ENCODE measurements around the gene SETBP1. TPM values are rescaled to one million over a fixed set of nuclear protein-coding genes. Genes with fewer than 3 reads are reported as not detected.
A peak's percentile ranks its signal among the peaks of the same experiment; 100 is the strongest.

Gene SETBP1
- total and polyA plus RNA-seq, 4 donors: 1.3 to 85.0 (median 24.1) TPM

- DNase-seq (peak; percentile 63 to 82), ATAC-seq (ENCODE audit: low FRiP score) (peak; percentile 57)
- intact Hi-C loops (cut with DNase I): loop anchor here in 1 of 2 donors (5.0 kb wide), 1 partner anchor 62 kb away; the partner anchor contains the start of gene SETBP1
- 40 to 47% methylated on average over 50 of the region's 50 CpGs for WGBS, 2 donors
- Histone ChIP-seq H3K9me3 (ENCODE audit: control insufficient read depth, low read length) (no peaks in the 10 kb centered on the region), H3K27me3 (ENCODE audit: control insufficient read depth in 1 of 2, insufficient read depth in 2 of 2, low read length in 1 of 2) (no peaks in the 10 kb centered on the region), H3K4me3 (ENCODE audit: low read length in 2 of 2) (no peak overlapping the region), H3K27ac (ENCODE audit: low read depth in 1 of 2, low read length in 2 of 2) (no peak overlapping the region), H3K36me3 (ENCODE audit: control insufficient read depth in 1 of 2, insufficient read depth in 2 of 2, low read length in 1 of 2) (no peaks in the 10 kb centered on the region), H3K4me1 (ENCODE audit: control insufficient read depth in 1 of 2, insufficient read depth in 2 of 2, low read length in 2 of 2) (no peaks in the 10 kb centered on the region)
Observed at GRCh38 chr18:44744161-44745121, 63.8 kb downstream of the SETBP1 start.

GRCh38 chr18:44747157-44747556, 66.5 kb downstream of the SETBP1 start:
- DNase-seq: no peak
- Histone ChIP-seq H3K4me3 (ENCODE audit: low read length in 2 of 2) (no peak overlapping the region), H3K4me1 (ENCODE audit: control insufficient read depth in 1 of 2, insufficient read depth in 2 of 2, low read length in 2 of 2) (no peaks in the 10 kb centered on the region), H3K27ac (ENCODE audit: low read depth in 1 of 2, low read length in 2 of 2) (no peak overlapping the region), H3K9me3 (ENCODE audit: control insufficient read depth, low read length) (no peaks in the 10 kb centered on the region), H3K27me3 (ENCODE audit: control insufficient read depth in 1 of 2, insufficient read depth in 2 of 2, low read length in 1 of 2) (no peaks in the 10 kb centered on the region), H3K36me3 (ENCODE audit: control insufficient read depth in 1 of 2, insufficient read depth in 2 of 2, low read length in 1 of 2) (no peaks in the 10 kb centered on the region)
- intact Hi-C loops (cut with DNase I): no loop called here
- no peak for ATAC-seq (ENCODE audit: low FRiP score)
- WGBS, 2 donors: 7 to 14% methylated on average over 1 of the region's 1 CpG

- no peaks in the 10 kb centered on the region for H3K27me3 ChIP-seq (ENCODE audit: control insufficient read depth in 1 of 2, insufficient read depth in 2 of 2, low read length in 1 of 2)
- no peak for DNase-seq
- no peak for ATAC-seq (ENCODE audit: low FRiP score)
- no peak overlapping the region for H3K4me3 ChIP-seq (ENCODE audit: low read length in 2 of 2)
- H3K36me3 ChIP-seq (ENCODE audit: control insufficient read depth in 1 of 2, insufficient read depth in 2 of 2, low read length in 1 of 2): no peaks in the 10 kb centered on the region
- no peaks in the 10 kb centered on the region for H3K9me3 ChIP-seq (ENCODE audit: control insufficient read depth, low read length)
- H3K27ac ChIP-seq (ENCODE audit: low read depth in 1 of 2, low read length in 2 of 2): no peak overlapping the region
- intact Hi-C loops (cut with DNase I): no loop called here
- no peaks in the 10 kb centered on the region for H3K4me1 ChIP-seq (ENCODE audit: control insufficient read depth in 1 of 2, insufficient read depth in 2 of 2, low read length in 2 of 2)
- 78 to 90% methylated on average over 5 of the region's 5 CpGs for WGBS, 2 donors
Observed at GRCh38 chr18:44748582-44748981, 67.9 kb downstream of the SETBP1 start.

GRCh38 chr18:44750774-44751173, 70.1 kb downstream of the SETBP1 start:
- no peaks in the 10 kb centered on the region for H3K36me3 ChIP-seq (ENCODE audit: control insufficient read depth in 1 of 2, insufficient read depth in 2 of 2, low read length in 1 of 2)
- H3K27ac ChIP-seq (ENCODE audit: low read depth in 1 of 2, low read length in 2 of 2): no peak overlapping the region
- intact Hi-C loops (cut with DNase I): no loop called here
- no peaks in the 10 kb centered on the region for H3K27me3 ChIP-seq (ENCODE audit: control insufficient read depth in 1 of 2, insufficient read depth in 2 of 2, low read length in 1 of 2)
- 96 to 98% methylated on average over 1 of the region's 1 CpG for WGBS, 2 donors
- no peak overlapping the region for H3K4me3 ChIP-seq (ENCODE audit: low read length in 2 of 2)
- H3K4me1 ChIP-seq (ENCODE audit: control insufficient read depth in 1 of 2, insufficient read depth in 2 of 2, low read length in 2 of 2): no peaks in the 10 kb centered on the region
- ATAC-seq (ENCODE audit: low FRiP score): no peak
- DNase-seq: no peak
- no peaks in the 10 kb centered on the region for H3K9me3 ChIP-seq (ENCODE audit: control insufficient read depth, low read length)

GRCh38 chr18:44754567-44754966, 73.9 kb downstream of the SETBP1 start:
- Histone ChIP-seq H3K9me3 (ENCODE audit: control insufficient read depth, low read length) (no peaks in the 10 kb centered on the region), H3K4me3 (ENCODE audit: low read length in 2 of 2) (no peak overlapping the region), H3K36me3 (ENCODE audit: control insufficient read depth in 1 of 2, insufficient read depth in 2 of 2, low read length in 1 of 2) (no peaks in the 10 kb centered on the region), H3K27ac (ENCODE audit: low read depth in 1 of 2, low read length in 2 of 2) (no peak overlapping the region), H3K4me1 (ENCODE audit: control insufficient read depth in 1 of 2, insufficient read depth in 2 of 2, low read length in 2 of 2) (no peaks in the 10 kb centered on the region), H3K27me3 (ENCODE audit: control insufficient read depth in 1 of 2, insufficient read depth in 2 of 2, low read length in 1 of 2) (no peaks in the 10 kb centered on the region)
- intact Hi-C loops (cut with DNase I): no loop called here
- no peak for ATAC-seq (ENCODE audit: low FRiP score)
- DNase-seq: no peak
- WGBS, 2 donors: 98 to 100% methylated on average over 2 of the region's 2 CpGs

GRCh38 chr18:44758861-44759631, 78.4 kb downstream of the SETBP1 start:
- ATAC-seq (ENCODE audit: low FRiP score) (no peak), DNase-seq (no peak)
- no peaks in the 10 kb centered on the region for H3K36me3 ChIP-seq (ENCODE audit: control insufficient read depth in 1 of 2, insufficient read depth in 2 of 2, low read length in 1 of 2)
- intact Hi-C loops (cut with DNase I): no loop called here
- H3K27ac ChIP-seq (ENCODE audit: low read depth in 1 of 2, low read length in 2 of 2): no peak overlapping the region
- H3K9me3 ChIP-seq (ENCODE audit: control insufficient read depth, low read length): no peaks in the 10 kb centered on the region
- WGBS, 2 donors: 91% methylated on average over 12 of the region's 12 CpGs
- H3K27me3 ChIP-seq (ENCODE audit: control insufficient read depth in 1 of 2, insufficient read depth in 2 of 2, low read length in 1 of 2): no peaks in the 10 kb centered on the region
- H3K4me3 ChIP-seq (ENCODE audit: low read length in 2 of 2): no peak overlapping the region
- no peaks in the 10 kb centered on the region for H3K4me1 ChIP-seq (ENCODE audit: control insufficient read depth in 1 of 2, insufficient read depth in 2 of 2, low read length in 2 of 2)

GRCh38 chr18:44759925-44760342, 79.2 kb downstream of the SETBP1 start:
- Histone ChIP-seq H3K36me3 (ENCODE audit: control insufficient read depth in 1 of 2, insufficient read depth in 2 of 2, low read length in 1 of 2) (no peaks in the 10 kb centered on the region), H3K27me3 (ENCODE audit: control insufficient read depth in 1 of 2, insufficient read depth in 2 of 2, low read length in 1 of 2) (no peaks in the 10 kb centered on the region), H3K27ac (ENCODE audit: low read depth in 1 of 2, low read length in 2 of 2) (no peak overlapping the region), H3K9me3 (ENCODE audit: control insufficient read depth, low read length) (no peaks in the 10 kb centered on the region), H3K4me1 (ENCODE audit: control insufficient read depth in 1 of 2, insufficient read depth in 2 of 2, low read length in 2 of 2) (peaks cover 0 to 1% of the 10 kb centered on the region in 2 donors), H3K4me3 (ENCODE audit: low read length in 2 of 2) (no peak overlapping the region)
- WGBS, 2 donors: 84 to 95% methylated on average over 1 of the region's 1 CpG
- no peak for DNase-seq
- ATAC-seq (ENCODE audit: low FRiP score): no peak
- intact Hi-C loops (cut with DNase I): no loop called here

GRCh38 chr18:44761812-44762211, 81.1 kb downstream of the SETBP1 start:
- H3K4me3 ChIP-seq (ENCODE audit: low read length in 2 of 2): no peak overlapping the region
- no peak overlapping the region for H3K27ac ChIP-seq (ENCODE audit: low read depth in 1 of 2, low read length in 2 of 2)
- DNase-seq (no peak), ATAC-seq (ENCODE audit: low FRiP score) (peak; percentile 66)
- H3K27me3 ChIP-seq (ENCODE audit: control insufficient read depth in 1 of 2, insufficient read depth in 2 of 2, low read length in 1 of 2): no peaks in the 10 kb centered on the region
- intact Hi-C loops (cut with DNase I): no loop called here
- H3K4me1 ChIP-seq (ENCODE audit: control insufficient read depth in 1 of 2, insufficient read depth in 2 of 2, low read length in 2 of 2): peaks cover 4 to 9% of the 10 kb centered on the region in 2 donors
- WGBS, 2 donors: 23 to 55% methylated on average over 3 of the region's 3 CpGs
- no peaks in the 10 kb centered on the region for H3K36me3 ChIP-seq (ENCODE audit: control insufficient read depth in 1 of 2, insufficient read depth in 2 of 2, low read length in 1 of 2)
- no peaks in the 10 kb centered on the region for H3K9me3 ChIP-seq (ENCODE audit: control insufficient read depth, low read length)
